K562 (cell line): ENCODE data around the gene ZNF439. TPM values are rescaled to one million over a fixed set of nuclear protein-coding genes. Genes with fewer than 3 reads are reported as not detected.

Experiments
- ATAC-seq: fragments of 200-7000 bp; cut with Tn5 transposase; 3 replicates; pipeline ENCODE4 v1.9.1; 2020; ENCODE audit warnings: moderate library complexity
- BruUV-seq: library from RNA; stranded (reverse); fragments of 400-500 nt; replicated peaks from 2 replicates; lab custom pipeline; 2021; lab: Mats Ljungman, UMichigan
- CTCF ChIA-PET: fragments of 300-600 bp; formaldehyde crosslinking; extraction: SDS; loops from one replicate; lab custom pipeline; 2021; ENCODE audit warnings: low intra/inter-chr PET ratio; lab: Yijun Ruan, JAX
- POLR2A ChIA-PET: fragments of 300-600, 350-650 bp; sonication (Branson Sonifier 250); formaldehyde crosslinking; extraction: SDS; loops from one replicate; lab custom pipeline; 2021; ENCODE audit warnings: antibody characterized with exemption, inconsistent platforms; lab: Yijun Ruan, JAX
- DNase-seq, 4 experiments: peaks; one replicate each; pipeline versions ENCODE4 v3.0.0 to v3.0.0-alpha.2; 2011 to 2018; ENCODE audit warnings: low spot score in 3 of 4, mixed read lengths in 3 of 4; ENCODE audit errors: extremely low read depth in 1 of 4
- FAIRE-seq: peaks from 2 replicates; lab custom pipeline; 2011; peaks lifted over from hg19 to GRCh38; lab: Jason Lieb, UNC
- H2AFZ ChIP-seq: 2 replicates; pipeline ENCODE4 v1.6.0; 2011; ENCODE audit warnings: low read depth, low read length, control low read depth, inconsistent platforms
- H3K27ac ChIP-seq: fragments of 200-600 bp; 3 replicates; pipeline ENCODE4 v1.8.0; 2011; ENCODE audit warnings: low read depth, mild to moderate bottlenecking, control low read depth, inconsistent platforms, low read length, moderate library complexity, mixed read lengths; ENCODE audit errors: extremely low read depth
- H3K27me3 ChIP-seq, 2 experiments: fragments of 300-600 bp in 1 of 2; 2 replicates in 1 of 2; 3 replicates in 1 of 2; pipeline versions ENCODE4 v1.6.0 to v1.8.0; 2011; ENCODE audit warnings: inconsistent platforms in 2 of 2, low read length in 2 of 2, mild to moderate bottlenecking in 1 of 2, mixed read lengths in 1 of 2, moderate library complexity in 1 of 2; ENCODE audit not compliant: control insufficient read depth in 2 of 2, insufficient read depth in 2 of 2
- H3K36me3 ChIP-seq: fragments of 300-600 bp; 3 replicates; pipeline ENCODE4 v1.8.0; 2011; ENCODE audit warnings: mild to moderate bottlenecking, low read length, inconsistent platforms; ENCODE audit not compliant: control insufficient read depth, insufficient read depth
- H3K4me1 ChIP-seq, 2 experiments: fragments of 200-600 bp in 1 of 2; replicated peaks in 1 of 2; 2 replicates in 1 of 2; 3 replicates in 1 of 2; pipeline versions ENCODE4 v1.5.1 to v1.8.0; 2011; ENCODE audit warnings: inconsistent platforms in 2 of 2, low read length in 2 of 2, mild to moderate bottlenecking in 1 of 2, mixed read lengths in 1 of 2, moderate library complexity in 1 of 2; ENCODE audit not compliant: control insufficient read depth in 2 of 2, insufficient read depth in 2 of 2
- H3K4me2 ChIP-seq: 2 replicates; pipeline ENCODE4 v1.6.1; 2011; ENCODE audit warnings: low read length, control low read depth, inconsistent platforms, mixed read lengths; ENCODE audit not compliant: insufficient read depth
- H3K4me3 ChIP-seq: fragments of 200-600 bp; sonication (generic), shearing (Covaris generic); 2 replicates; pipeline ENCODE4 v1.5.1; 2016; ENCODE audit warnings: control low read depth, inconsistent platforms
- H3K79me2 ChIP-seq: fragments of 200-600 bp; 3 replicates; pipeline ENCODE4 v1.8.0; 2011; ENCODE audit warnings: low read length, inconsistent platforms; ENCODE audit not compliant: control insufficient read depth, insufficient read depth
- H3K9ac ChIP-seq, 2 experiments: 2 replicates each; pipeline versions ENCODE4 v1.6.0 to v1.6.1; 2011; ENCODE audit warnings: low read depth in 2 of 2, low read length in 2 of 2, control low read depth in 1 of 2, inconsistent platforms in 1 of 2, mild to moderate bottlenecking in 1 of 2, mixed read lengths in 1 of 2; ENCODE audit not compliant: insufficient read depth in 1 of 2
- H3K9me1 ChIP-seq: one replicate; pipeline ENCODE4 v1.6.0; 2011; ENCODE audit warnings: inconsistent platforms, mild to moderate bottlenecking, low read length, moderate library complexity; ENCODE audit not compliant: control insufficient read depth, insufficient read depth
- H3K9me3 ChIP-seq: replicated peaks from 2 replicates; pipeline ENCODE4 v1.5.1; 2011; ENCODE audit warnings: low read depth, low read length, inconsistent platforms; ENCODE audit not compliant: control insufficient read depth, insufficient read depth
- H4K20me1 ChIP-seq: replicated peaks from 2 replicates; pipeline ENCODE4 v1.6.1; 2011; ENCODE audit warnings: low read length, inconsistent platforms, mixed read lengths; ENCODE audit not compliant: control insufficient read depth, insufficient read depth
- CGGBP1 ChIP-seq: fragments of 250-450 bp; sonication (Bioruptor Pico); IDR thresholded peaks from 2 replicates; pipeline ENCODE4 v1.9.0; 2021; ENCODE audit warnings: mild to moderate bottlenecking
- CHD2 ChIP-seq: IDR thresholded peaks from 2 replicates; pipeline ENCODE4 v1.6.1; 2011; ENCODE audit warnings: low read depth, low read length
- CREB1 ChIP-seq, 2 experiments: sonication (generic) in 1 of 2; formaldehyde crosslinking in 1 of 2; IDR thresholded peaks; 2 replicates each; pipeline versions ENCODE4 v1.6.1 to v1.8.0; 2012 to 2022; ENCODE audit warnings: inconsistent platforms in 1 of 2, mild to moderate bottlenecking in 1 of 2, missing genetic modification reagents in 1 of 2, moderate library complexity in 1 of 2
- GATA2 ChIP-seq: sonication (generic); formaldehyde crosslinking; IDR thresholded peaks from 2 replicates; pipeline ENCODE4 v1.4.0; 2020; ENCODE audit warnings: mild to moderate bottlenecking, missing genetic modification reagents
- HNRNPK ChIP-seq: fragments of 200-400 bp; formaldehyde crosslinking; IDR thresholded peaks from one replicate; pipeline ENCODE4 v1.6.1; 2018; ENCODE audit warnings: mild to moderate bottlenecking, low read depth, low read length; ENCODE audit not compliant: poor library complexity, severe bottlenecking
- HSF4 ChIP-seq: fragments of 250-450 bp; sonication (Bioruptor Pico); IDR thresholded peaks from 2 replicates; pipeline ENCODE4 v2.1.2; 2022; ENCODE audit warnings: mild to moderate bottlenecking, moderate library complexity, borderline replicate concordance
- RBM22 ChIP-seq: fragments of 200-400 bp; formaldehyde crosslinking; IDR thresholded peaks from 2 replicates; pipeline ENCODE4 v1.6.1; 2018; ENCODE audit warnings: low read length, low read depth; ENCODE audit not compliant: poor library complexity, severe bottlenecking
- SMAD4 ChIP-seq: fragments of 250-450 bp; sonication (Bioruptor Pico); conservative IDR thresholded peaks from 2 replicates; pipeline ENCODE4 v1.8.0; 2021; ENCODE audit warnings: inconsistent platforms, mild to moderate bottlenecking, moderate library complexity
- SMARCE1 ChIP-seq: fragments of 450-650 bp; IDR thresholded peaks from 2 replicates; pipeline ENCODE4 v1.7.1; 2016; ENCODE audit warnings: mild to moderate bottlenecking
- SOX6 ChIP-seq: fragments of 450-650 bp; IDR thresholded peaks from 2 replicates; pipeline ENCODE4 v1.6.1; 2014; ENCODE audit warnings: mild to moderate bottlenecking
- TCFL5 ChIP-seq: fragments of 250-450 bp; sonication (Bioruptor Pico); conservative IDR thresholded peaks from 2 replicates; pipeline ENCODE4 v1.6.1; 2021; ENCODE audit warnings: mild to moderate bottlenecking, moderate library complexity, matching md5 sums
- XRCC4 ChIP-seq: IDR thresholded peaks from one replicate; pipeline ENCODE4 v1.6.1; 2011; ENCODE audit not compliant: insufficient read depth, insufficient read length; ENCODE audit errors: extremely low read depth
- ZKSCAN1 ChIP-seq: fragments of 150-350 bp; IDR thresholded peaks from 2 replicates; pipeline ENCODE4 v1.6.1; 2016; ENCODE audit warnings: low read depth, low read length
- ZNF780A ChIP-seq: fragments of 250-450 bp; sonication (Bioruptor Pico); IDR thresholded peaks from 2 replicates; pipeline ENCODE4 v1.5.0; 2021; ENCODE audit warnings: mild to moderate bottlenecking
- WGBS: fragments of 100-300 bp; shearing (Covaris generic); methylation state at CpG from one replicate; pipeline ENCODE4 v1.1.6; 2016; ENCODE audit warnings: low coverage, mixed read lengths; ENCODE audit not compliant: insufficient coverage; ENCODE audit errors: missing lambda C conversion rate; 5-methylcytosine and 5-hydroxymethylcytosine counted together
- in situ Hi-C: fragments of 300-500 bp; cut with MboI; formaldehyde crosslinking; loops from 4 replicates; pipeline ENCODE4 v1.15.0; 2018; ENCODE audit warnings: inconsistent platforms, mixed read lengths
- intact Hi-C: fragments of 100-400 bp; cut with micrococcal nuclease; formaldehyde crosslinking; loops from 2 replicates; pipeline ENCODE4 v1.14.2; 2022
- polyA plus RNA-seq, 8 experiments: library from polyadenylated mRNA; depleted of rRNA in 4 of 8; stranded (reverse) in 5 of 8; unstranded in 3 of 8; fragments of >200 nt; fragmentation: Nextera tagmentation in 2 of 8; fragmentation: Illumina TruSeq in 1 of 8; extraction: Ambion mirVana in 2 of 8; extraction: Trizol in 1 of 8; gene quantifications; 2 replicates each; pipeline versions ENCODE4 v1.2.1 to v1.2.3, GENCODE V29; 2011 to 2014; ENCODE audit warnings: inconsistent platforms in 1 of 8, missing spikeins in 1 of 8
- total RNA-seq, 7 experiments: library from RNA; depleted of rRNA in 6 of 7; stranded (reverse); fragments of >200 nt in 6 of 7; fragmentation: Illumina TruSeq in 2 of 7; extraction: Trizol in 2 of 7; gene quantifications; 2 replicates each; pipeline versions ENCODE4 v1.2.1 to v1.2.3, GENCODE V29; 2011 to 2021; ENCODE audit warnings: low replicate concordance in 1 of 7
- TF ChIP-seq, protein P1 (sequence below), 3 experiments: fragments of 200-800 bp in 1 of 3; sonication (Bioruptor generic) in 1 of 3; sonication (generic) in 1 of 3; formaldehyde crosslinking in 1 of 3; IDR thresholded peaks; 2 replicates each; pipeline versions ENCODE4 v1.6.1 to v1.8.0; 2016 to 2022; ENCODE audit warnings: mild to moderate bottlenecking in 2 of 3, missing compliant biosample characterization in 2 of 3, missing genetic modification characterization in 2 of 3, missing genetic modification reagents in 1 of 3
- TF ChIP-seq, protein P2 (sequence below): fragments of 450-650 bp; IDR thresholded peaks from 2 replicates; pipeline ENCODE4 v1.6.1; 2016; ENCODE audit warnings: borderline replicate concordance
- TF ChIP-seq, protein P3 (sequence below): fragments of 450-650 bp; IDR thresholded peaks from 2 replicates; pipeline ENCODE4 v1.6.1; 2017; ENCODE audit warnings: mild to moderate bottlenecking, moderate library complexity

Gene ZNF439
- total and polyA plus RNA-seq, 9 of the 15 experiments (the other 6 are each of a cell fraction or from before 2014, with no cell fraction given): 0.04 to 0.18 (median 0.10) TPM; not detected in 3

- FAIRE-seq (peak; percentile 91), DNase-seq (peak; percentile 98 to 99 (median 98))
- TF ChIP-seq CREB1 (IDR thresholded peaks at IDR 0.05) (peak; percentile 30; the same call in 1 of the 2 replicates), CREB1 (CRISPR knock-in tag; IDR thresholded peaks at IDR 0.05) (0 out of 2 replicates have a peak, but pooled peaks have one; percentile 39), HNRNPK (no peak), CGGBP1 (CRISPR knock-in tag) (peak; percentile 60; the same call in 1 of the 2 replicates), TCFL5 (CRISPR knock-in tag) (no peak), SMAD4 (CRISPR knock-in tag) (peak; percentile 24; the same call in 1 of the 2 replicates), CHD2 (peak; percentile 67), XRCC4 (no peak), GATA2 (CRISPR knock-in tag) (no peak), ZNF780A (CRISPR knock-in tag) (no peak), SOX6 (no peak), ZKSCAN1 (peak; percentile 50), SMARCE1 (no peak), HSF4 (CRISPR knock-in tag) (no peak), RBM22 (no peak)
- TF ChIP-seq, protein P1, sequence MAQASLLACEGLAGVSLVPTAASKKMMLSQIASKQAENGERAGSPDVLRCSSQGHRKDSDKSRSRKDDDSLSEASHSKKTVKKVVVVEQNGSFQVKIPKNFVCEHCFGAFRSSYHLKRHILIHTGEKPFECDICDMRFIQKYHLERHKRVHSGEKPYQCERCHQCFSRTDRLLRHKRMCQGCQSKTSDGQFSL (CRISPR knock-in tag; IDR thresholded peaks at IDR 0.05): no peak
- TF ChIP-seq, protein P1 (tag; IDR thresholded peaks at IDR 0.05): no peak
- TF ChIP-seq, protein P2, sequence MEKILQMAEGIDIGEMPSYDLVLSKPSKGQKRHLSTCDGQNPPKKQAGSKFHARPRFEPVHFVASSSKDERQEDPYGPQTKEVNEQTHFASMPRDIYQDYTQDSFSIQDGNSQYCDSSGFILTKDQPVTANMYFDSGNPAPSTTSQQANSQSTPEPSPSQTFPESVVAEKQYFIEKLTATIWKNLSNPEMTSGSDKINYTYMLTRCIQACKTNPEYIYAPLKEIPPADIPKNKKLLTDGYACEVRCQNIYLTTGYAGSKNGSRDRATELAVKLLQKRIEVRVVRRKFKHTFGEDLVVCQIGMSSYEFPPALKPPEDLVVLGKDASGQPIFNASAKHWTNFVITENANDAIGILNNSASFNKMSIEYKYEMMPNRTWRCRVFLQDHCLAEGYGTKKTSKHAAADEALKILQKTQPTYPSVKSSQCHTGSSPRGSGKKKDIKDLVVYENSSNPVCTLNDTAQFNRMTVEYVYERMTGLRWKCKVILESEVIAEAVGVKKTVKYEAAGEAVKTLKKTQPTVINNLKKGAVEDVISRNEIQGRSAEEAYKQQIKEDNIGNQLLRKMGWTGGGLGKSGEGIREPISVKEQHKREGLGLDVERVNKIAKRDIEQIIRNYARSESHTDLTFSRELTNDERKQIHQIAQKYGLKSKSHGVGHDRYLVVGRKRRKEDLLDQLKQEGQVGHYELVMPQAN: peak; percentile 40; the same call in 1 of the 2 replicates
- TF ChIP-seq, protein P3, sequence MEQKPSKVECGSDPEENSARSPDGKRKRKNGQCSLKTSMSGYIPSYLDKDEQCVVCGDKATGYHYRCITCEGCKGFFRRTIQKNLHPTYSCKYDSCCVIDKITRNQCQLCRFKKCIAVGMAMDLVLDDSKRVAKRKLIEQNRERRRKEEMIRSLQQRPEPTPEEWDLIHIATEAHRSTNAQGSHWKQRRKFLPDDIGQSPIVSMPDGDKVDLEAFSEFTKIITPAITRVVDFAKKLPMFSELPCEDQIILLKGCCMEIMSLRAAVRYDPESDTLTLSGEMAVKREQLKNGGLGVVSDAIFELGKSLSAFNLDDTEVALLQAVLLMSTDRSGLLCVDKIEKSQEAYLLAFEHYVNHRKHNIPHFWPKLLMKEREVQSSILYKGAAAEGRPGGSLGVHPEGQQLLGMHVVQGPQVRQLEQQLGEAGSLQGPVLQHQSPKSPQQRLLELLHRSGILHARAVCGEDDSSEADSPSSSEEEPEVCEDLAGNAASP: no peak
These were observed 34.4 kb upstream of the ZNF439 start, which contains the start of gene ZNF440 for GRCh38 chr19:11814029-11814699. ZNF440 (plus strand) TSS chr19:11814273; CDS start chr19:11814448, 175 bp downstream.

More at GRCh38 chr19:11814029-11814699, 34.4 kb upstream of the ZNF439 start, which contains the start of gene ZNF440:
- H3K9ac ChIP-seq: peak within 1 kb of the TSS; percentile 95 to 98
- ChIA-PET POLR2A (interaction anchor here (0.5 to 1.2 kb wide), 7 partner anchors 16 to 553 kb away, joined by 3 to 5 read pairs (median 3); partner anchors contain the start of genes ELOF1, ZNF491 and ZNF627), CTCF (no interaction called here)
- H3K9me1 ChIP-seq: no peaks in the 10 kb centered on the region
- BruUV-seq: TSS peak; percentile 75
- peak within 1 kb of the TSS; percentile 96 for H2AFZ ChIP-seq
- no peaks in the 10 kb centered on the region for H4K20me1 ChIP-seq
- H3K27me3 ChIP-seq: no peaks in the 10 kb centered on the region
- H3K9me3 ChIP-seq: no peaks in the 10 kb centered on the region
- peak within 1 kb of the TSS; percentile 87 for H3K4me2 ChIP-seq
- WGBS: 1% methylated on average over 34 of the region's 55 CpGs
- in situ Hi-C loops (no loop called here), intact Hi-C loops (no loop called here)
- H3K4me1 ChIP-seq: peaks cover 4 to 14% of the 10 kb centered on the region in 2 experiments; a peak in 3 of 5 replicates
- peaks cover 12% of the 10 kb centered on the region; the same call in 2 of the 3 replicates for H3K36me3 ChIP-seq
- peaks cover 42% of the 10 kb centered on the region for H3K79me2 ChIP-seq
- H3K27ac ChIP-seq: peak within 1 kb of the TSS; percentile 97
- H3K4me3 ChIP-seq: peak within 1 kb of the TSS; percentile 97
- peak; percentile 99 for ATAC-seq
